HepG2 (cell line): ENCODE data around the gene SLC9B2. TPM values are rescaled to one million over a fixed set of nuclear protein-coding genes. Genes with fewer than 3 reads are reported as not detected.

Source experiments
- ATAC-seq: fragments of 200-7000 bp; cut with Tn5 transposase; 3 replicates; pipeline ENCODE4 v1.9.1; 2020; ENCODE audit warnings: mild to moderate bottlenecking, moderate library complexity
- BruUV-seq: library from RNA; stranded (reverse); fragments of 400-500 nt; replicated peaks from 2 replicates; lab custom pipeline; 2021; lab: Mats Ljungman, UMichigan
- CTCF ChIA-PET: fragments of 300-600 bp; formaldehyde crosslinking; extraction: SDS; loops from one replicate; lab custom pipeline; 2021; ENCODE audit warnings: low total read pairs, inconsistent platforms, low intra/inter-chr PET ratio; lab: Yijun Ruan, JAX
- POLR2A ChIA-PET: fragments of 350-600 bp; sonication (Branson Sonifier 250); formaldehyde crosslinking; loops from one replicate; lab custom pipeline; 2020; ENCODE audit warnings: antibody characterized with exemption, inconsistent platforms; lab: Yijun Ruan, JAX
- DNase-seq: peaks from one replicate; pipeline ENCODE4 v3.0.0-alpha.2; 2015; ENCODE audit warnings: low spot score
- FAIRE-seq: peaks from 3 replicates; lab custom pipeline; 2011; peaks lifted over from hg19 to GRCh38; lab: Jason Lieb, UNC
- H2AFZ ChIP-seq: one replicate; pipeline ENCODE4 v1.6.1; 2011; ENCODE audit warnings: low read length, inconsistent platforms
- H3K27ac ChIP-seq: fragments of 300-600 bp; 3 replicates; pipeline ENCODE4 v1.8.0; 2011; ENCODE audit warnings: mixed run types, mild to moderate bottlenecking, mixed read lengths, low read length, inconsistent platforms; ENCODE audit not compliant: insufficient read depth; ENCODE audit errors: extremely low read length
- H3K27me3 ChIP-seq, 2 experiments: fragments of 200-600 bp in 1 of 2; 2 replicates in 1 of 2; 3 replicates in 1 of 2; pipeline versions ENCODE4 v1.6.0 to v1.8.0; 2011; ENCODE audit warnings: low read length in 2 of 2, mild to moderate bottlenecking in 2 of 2, moderate library complexity in 2 of 2, inconsistent platforms in 1 of 2; ENCODE audit not compliant: insufficient read depth in 2 of 2, control insufficient read depth in 1 of 2
- H3K36me3 ChIP-seq, 2 experiments: fragments of 200-600 bp in 1 of 2; replicated peaks in 1 of 2; 2 replicates in 1 of 2; 3 replicates in 1 of 2; pipeline versions ENCODE4 v1.5.1 to v1.8.0; 2011; ENCODE audit warnings: low read length in 2 of 2, inconsistent platforms in 1 of 2; ENCODE audit not compliant: insufficient read depth in 2 of 2, control insufficient read depth in 1 of 2
- H3K4me1 ChIP-seq: 2 replicates; pipeline ENCODE4 v1.5.1; 2012; ENCODE audit warnings: low read length, inconsistent platforms; ENCODE audit not compliant: insufficient read depth
- H3K4me2 ChIP-seq: 2 replicates; pipeline ENCODE4 v1.6.0; 2011; ENCODE audit warnings: low read depth, low read length, inconsistent platforms
- H3K4me3 ChIP-seq, 3 experiments: fragments of 200-600 bp in 1 of 3; sonication (generic), shearing (Covaris generic) in 1 of 3; replicated peaks in 1 of 3; 2 replicates each; pipeline ENCODE4 v1.5.1; 2011 to 2016; ENCODE audit warnings: low read length in 3 of 3, inconsistent platforms in 2 of 3, low read depth in 2 of 3, mild to moderate bottlenecking in 2 of 3, control low read depth in 1 of 3, mixed read lengths in 1 of 3; ENCODE audit not compliant: insufficient read depth in 1 of 3
- H3K79me2 ChIP-seq: one replicate; pipeline ENCODE4 v1.6.1; 2011; ENCODE audit warnings: low read length, inconsistent platforms; ENCODE audit not compliant: insufficient read depth
- H3K9ac ChIP-seq: 2 replicates; pipeline ENCODE4 v1.6.0; 2011; ENCODE audit warnings: mild to moderate bottlenecking, low read depth, low read length, inconsistent platforms; ENCODE audit not compliant: insufficient read depth
- H3K9me3 ChIP-seq: 2 replicates; pipeline ENCODE4 v1.5.1; 2012; ENCODE audit warnings: mild to moderate bottlenecking, low read length
- H4K20me1 ChIP-seq: 2 replicates; pipeline ENCODE4 v1.6.0; 2011; ENCODE audit warnings: inconsistent platforms, mild to moderate bottlenecking, low read length, moderate library complexity; ENCODE audit not compliant: insufficient read depth
- ATAD3A ChIP-seq: sonication (generic); formaldehyde crosslinking; IDR thresholded peaks from 2 replicates; pipeline ENCODE4 v1.4.0; 2020; ENCODE audit warnings: missing genetic modification reagents
- CAMTA2 ChIP-seq: sonication (generic); formaldehyde crosslinking; IDR thresholded peaks from 2 replicates; pipeline ENCODE4 v1.4.0; 2020; ENCODE audit warnings: mild to moderate bottlenecking, missing genetic modification reagents, borderline replicate concordance
- GATA4 ChIP-seq: sonication (generic); IDR thresholded peaks from 2 replicates; pipeline ENCODE4 v1.6.1; 2016; ENCODE audit warnings: antibody characterized with exemption, low read depth, borderline replicate concordance
- HIVEP1 ChIP-seq: sonication (generic); formaldehyde crosslinking; IDR thresholded peaks from 2 replicates; pipeline ENCODE4 v1.4.0; 2020; ENCODE audit warnings: mild to moderate bottlenecking, missing genetic modification reagents
- HMG20A ChIP-seq: IDR thresholded peaks from 2 replicates; pipeline ENCODE4 v1.6.1; 2016; ENCODE audit warnings: borderline replicate concordance
- ZC3H13 ChIP-seq: sonication (generic); formaldehyde crosslinking; IDR thresholded peaks from 2 replicates; pipeline ENCODE4 v1.8.1; 2023; ENCODE audit warnings: mild to moderate bottlenecking, missing genetic modification reagents, moderate library complexity
- ZKSCAN1 ChIP-seq: fragments of 150-350 bp; IDR thresholded peaks from 2 replicates; pipeline ENCODE4 v1.6.1; 2014; ENCODE audit warnings: low read length
- WGBS: methylation state at CpG from one replicate; pipeline ENCODE4 v1.1.6; 2017; ENCODE audit warnings: low lambda C conversion rate; 5-methylcytosine and 5-hydroxymethylcytosine counted together
- in situ Hi-C: cut with HindIII; loops from 2 replicates; pipeline ENCODE4 v1.10.0; 2017; ENCODE audit warnings: low pct_unique_long_range_greater_than_20kb; ENCODE audit not compliant: extremely low pct_ligation_motif_present
- intact Hi-C: fragments of 100-400 bp; cut with micrococcal nuclease; formaldehyde crosslinking; loops from one replicate; pipeline ENCODE4 v1.10.0; 2022; ENCODE audit not compliant: unreplicated experiment
- polyA plus RNA-seq, 8 experiments: library from polyadenylated mRNA; depleted of rRNA in 3 of 8; stranded (reverse) in 7 of 8; unstranded in 1 of 8; fragments of >200 nt; fragmentation: Illumina TruSeq in 4 of 8; extraction: Trizol in 4 of 8; gene quantifications; 2 replicates each; pipeline versions ENCODE4 v1.2.1 to v1.2.3, GENCODE V29; 2011 to 2016; ENCODE audit warnings: low read depth in 4 of 8, missing spikeins in 1 of 8, mixed read lengths in 1 of 8; ENCODE audit not compliant: insufficient read depth in 1 of 8
- total RNA-seq, 5 experiments: library from RNA; depleted of rRNA; stranded (reverse); fragments of >200 nt; fragmentation: Illumina TruSeq; extraction: Trizol; gene quantifications; 2 replicates each; pipeline ENCODE4 v1.2.3, GENCODE V29; 2016; ENCODE audit warnings: low read depth in 1 of 5
- TF ChIP-seq, protein P1 (sequence below): sonication (generic); formaldehyde crosslinking; IDR thresholded peaks from 2 replicates; pipeline ENCODE4 v1.5.1; 2020; ENCODE audit warnings: mild to moderate bottlenecking, missing genetic modification reagents, borderline replicate concordance
- TF ChIP-seq, protein P2 (sequence below): sonication (generic); formaldehyde crosslinking; IDR thresholded peaks from 2 replicates; pipeline ENCODE4 v1.4.0; 2020; ENCODE audit warnings: missing genetic modification reagents, borderline replicate concordance
- TF ChIP-seq, protein P3 (sequence below): sonication (generic); formaldehyde crosslinking; conservative IDR thresholded peaks from 2 replicates; pipeline ENCODE4 v1.8.0; 2022; ENCODE audit warnings: low read depth, missing genetic modification reagents
- TF ChIP-seq, protein P4 (sequence below): sonication (generic); formaldehyde crosslinking; IDR thresholded peaks from 2 replicates; pipeline ENCODE4 v1.8.0; 2022; ENCODE audit warnings: mild to moderate bottlenecking, missing genetic modification reagents; ENCODE audit not compliant: insufficient replicate concordance

Gene SLC9B2
- total and polyA plus RNA-seq, 2 of the 13 experiments (the other 11 are each of a cell fraction or from before 2014, with no cell fraction given) = 23.5 to 38.5 TPM

DNA sequence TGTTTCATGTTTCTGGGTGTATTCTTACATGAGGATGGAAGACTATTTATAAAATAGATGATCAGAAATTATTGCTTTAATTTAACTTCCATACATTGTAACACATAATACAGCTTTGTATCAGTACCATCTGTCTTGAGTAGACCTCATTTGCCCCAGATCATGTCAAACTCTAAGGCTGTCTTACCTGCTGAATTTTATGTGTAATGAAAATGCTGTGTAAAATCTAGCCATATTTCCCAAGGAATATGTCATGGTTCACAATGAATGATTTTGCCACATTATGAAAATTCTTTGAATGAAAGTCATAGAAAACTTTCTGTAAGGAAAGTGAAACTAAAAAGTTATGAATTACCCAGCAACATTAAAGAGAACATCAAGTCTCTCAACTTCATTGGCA is 15.7 kb upstream of the SLC9B2 start (continued):
- TF ChIP-seq, protein P1, sequence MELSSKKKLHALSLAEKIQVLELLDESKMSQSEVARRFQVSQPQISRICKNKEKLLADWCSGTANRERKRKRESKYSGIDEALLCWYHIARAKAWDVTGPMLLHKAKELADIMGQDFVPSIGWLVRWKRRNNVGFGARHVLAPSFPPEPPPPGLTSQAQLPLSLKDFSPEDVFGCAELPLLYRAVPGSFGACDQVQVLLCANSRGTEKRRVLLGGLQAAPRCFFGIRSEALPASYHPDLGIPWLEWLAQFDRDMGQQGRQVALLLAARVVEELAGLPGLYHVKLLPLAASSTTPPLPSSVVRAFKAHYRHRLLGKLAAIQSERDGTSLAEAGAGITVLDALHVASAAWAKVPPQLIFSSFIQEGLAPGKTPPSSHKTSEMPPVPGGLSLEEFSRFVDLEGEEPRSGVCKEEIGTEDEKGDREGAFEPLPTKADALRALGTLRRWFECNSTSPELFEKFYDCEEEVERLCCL = no peak
- TF ChIP-seq HMG20A (CRISPR knock-in tag) (no peak), GATA4 (no peak), ZKSCAN1 (no peak), ATAD3A (CRISPR knock-in tag) (no peak)

DNA sequence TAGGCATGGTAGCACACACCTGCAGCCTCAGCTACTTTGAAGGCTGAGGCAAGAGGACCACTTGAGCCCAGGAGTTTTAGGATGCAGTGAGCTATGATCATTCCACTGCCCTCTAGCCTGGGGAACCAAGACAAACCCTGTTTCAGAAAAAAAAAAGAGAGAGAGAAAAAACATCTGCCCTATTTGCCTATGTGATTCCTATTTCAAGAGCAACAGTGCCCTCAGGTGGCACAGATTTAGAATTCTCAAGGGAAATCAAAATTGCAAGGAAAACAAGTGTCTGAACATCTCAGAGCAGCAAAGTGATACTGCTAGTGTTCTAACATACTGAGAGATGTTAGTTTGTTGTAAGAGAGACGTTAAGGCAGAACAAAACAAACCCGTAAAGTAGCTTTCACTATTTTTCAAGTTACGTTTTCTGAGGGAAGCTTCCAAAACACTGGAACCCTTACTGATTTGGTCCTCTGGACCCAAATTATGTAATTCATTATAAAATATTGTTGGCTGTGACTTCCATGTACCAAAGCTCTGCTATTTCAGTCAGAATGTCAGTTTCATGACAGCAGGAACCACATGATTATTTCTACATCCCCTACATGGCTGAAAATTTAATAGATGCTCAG is 15.2 kb upstream of the SLC9B2 start:
- FAIRE-seq (peak; percentile 66), DNase-seq (peak; percentile 72), ATAC-seq (peak; percentile 68)
- BruUV-seq = no TSS peak
- peaks cover 3 to 21% of the 10 kb centered on the region in 2 experiments; a peak in 2 of 5 replicates for H3K36me3 ChIP-seq
- no peaks in the 10 kb centered on the region for H3K79me2 ChIP-seq
- no peaks in the 10 kb centered on the region for H4K20me1 ChIP-seq
- 33% methylated on average over 3 of the region's 3 CpGs for WGBS
- no peak overlapping the region for H3K27ac ChIP-seq
- H3K9ac ChIP-seq = no peak overlapping the region
- in situ Hi-C loops = loop anchor here (10.0 kb wide), 1 partner anchor 657 kb away; no protein-coding TSS in a partner anchor
- no peak overlapping the region for H2AFZ ChIP-seq
- no peaks in the 10 kb centered on the region for H3K27me3 ChIP-seq
- POLR2A ChIA-PET = no interaction called here
- intact Hi-C loops = loop anchor here (1.0 kb wide), 2 partner anchors 45 to 471 kb away; no protein-coding TSS in a partner anchor
- H3K4me1 ChIP-seq = peaks cover 15% of the 10 kb centered on the region
- no peak overlapping the region for H3K4me2 ChIP-seq
- H3K4me3 ChIP-seq = no peak overlapping the region
- CTCF ChIA-PET = interaction anchor here (0.8 to 1.5 kb wide), 4 partner anchors 10 to 471 kb away, joined by 3 to 35 read pairs (median 4); no protein-coding TSS in a partner anchor
- H3K9me3 ChIP-seq = no peaks in the 10 kb centered on the region
- TF ChIP-seq, protein P2, sequence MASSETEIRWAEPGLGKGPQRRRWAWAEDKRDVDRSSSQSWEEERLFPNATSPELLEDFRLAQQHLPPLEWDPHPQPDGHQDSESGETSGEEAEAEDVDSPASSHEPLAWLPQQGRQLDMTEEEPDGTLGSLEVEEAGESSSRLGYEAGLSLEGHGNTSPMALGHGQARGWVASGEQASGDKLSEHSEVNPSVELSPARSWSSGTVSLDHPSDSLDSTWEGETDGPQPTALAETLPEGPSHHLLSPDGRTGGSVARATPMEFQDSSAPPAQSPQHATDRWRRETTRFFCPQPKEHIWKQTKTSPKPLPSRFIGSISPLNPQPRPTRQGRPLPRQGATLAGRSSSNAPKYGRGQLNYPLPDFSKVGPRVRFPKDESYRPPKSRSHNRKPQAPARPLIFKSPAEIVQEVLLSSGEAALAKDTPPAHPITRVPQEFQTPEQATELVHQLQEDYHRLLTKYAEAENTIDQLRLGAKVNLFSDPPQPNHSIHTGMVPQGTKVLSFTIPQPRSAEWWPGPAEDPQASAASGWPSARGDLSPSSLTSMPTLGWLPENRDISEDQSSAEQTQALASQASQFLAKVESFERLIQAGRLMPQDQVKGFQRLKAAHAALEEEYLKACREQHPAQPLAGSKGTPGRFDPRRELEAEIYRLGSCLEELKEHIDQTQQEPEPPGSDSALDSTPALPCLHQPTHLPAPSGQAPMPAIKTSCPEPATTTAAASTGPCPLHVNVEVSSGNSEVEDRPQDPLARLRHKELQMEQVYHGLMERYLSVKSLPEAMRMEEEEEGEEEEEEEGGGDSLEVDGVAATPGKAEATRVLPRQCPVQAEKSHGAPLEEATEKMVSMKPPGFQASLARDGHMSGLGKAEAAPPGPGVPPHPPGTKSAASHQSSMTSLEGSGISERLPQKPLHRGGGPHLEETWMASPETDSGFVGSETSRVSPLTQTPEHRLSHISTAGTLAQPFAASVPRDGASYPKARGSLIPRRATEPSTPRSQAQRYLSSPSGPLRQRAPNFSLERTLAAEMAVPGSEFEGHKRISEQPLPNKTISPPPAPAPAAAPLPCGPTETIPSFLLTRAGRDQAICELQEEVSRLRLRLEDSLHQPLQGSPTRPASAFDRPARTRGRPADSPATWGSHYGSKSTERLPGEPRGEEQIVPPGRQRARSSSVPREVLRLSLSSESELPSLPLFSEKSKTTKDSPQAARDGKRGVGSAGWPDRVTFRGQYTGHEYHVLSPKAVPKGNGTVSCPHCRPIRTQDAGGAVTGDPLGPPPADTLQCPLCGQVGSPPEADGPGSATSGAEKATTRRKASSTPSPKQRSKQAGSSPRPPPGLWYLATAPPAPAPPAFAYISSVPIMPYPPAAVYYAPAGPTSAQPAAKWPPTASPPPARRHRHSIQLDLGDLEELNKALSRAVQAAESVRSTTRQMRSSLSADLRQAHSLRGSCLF (CRISPR knock-in tag) = no peak
- TF ChIP-seq, protein P3, sequence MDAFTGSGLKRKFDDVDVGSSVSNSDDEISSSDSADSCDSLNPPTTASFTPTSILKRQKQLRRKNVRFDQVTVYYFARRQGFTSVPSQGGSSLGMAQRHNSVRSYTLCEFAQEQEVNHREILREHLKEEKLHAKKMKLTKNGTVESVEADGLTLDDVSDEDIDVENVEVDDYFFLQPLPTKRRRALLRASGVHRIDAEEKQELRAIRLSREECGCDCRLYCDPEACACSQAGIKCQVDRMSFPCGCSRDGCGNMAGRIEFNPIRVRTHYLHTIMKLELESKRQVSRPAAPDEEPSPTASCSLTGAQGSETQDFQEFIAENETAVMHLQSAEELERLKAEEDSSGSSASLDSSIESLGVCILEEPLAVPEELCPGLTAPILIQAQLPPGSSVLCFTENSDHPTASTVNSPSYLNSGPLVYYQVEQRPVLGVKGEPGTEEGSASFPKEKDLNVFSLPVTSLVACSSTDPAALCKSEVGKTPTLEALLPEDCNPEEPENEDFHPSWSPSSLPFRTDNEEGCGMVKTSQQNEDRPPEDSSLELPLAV = no peak
- TF ChIP-seq, protein P4, sequence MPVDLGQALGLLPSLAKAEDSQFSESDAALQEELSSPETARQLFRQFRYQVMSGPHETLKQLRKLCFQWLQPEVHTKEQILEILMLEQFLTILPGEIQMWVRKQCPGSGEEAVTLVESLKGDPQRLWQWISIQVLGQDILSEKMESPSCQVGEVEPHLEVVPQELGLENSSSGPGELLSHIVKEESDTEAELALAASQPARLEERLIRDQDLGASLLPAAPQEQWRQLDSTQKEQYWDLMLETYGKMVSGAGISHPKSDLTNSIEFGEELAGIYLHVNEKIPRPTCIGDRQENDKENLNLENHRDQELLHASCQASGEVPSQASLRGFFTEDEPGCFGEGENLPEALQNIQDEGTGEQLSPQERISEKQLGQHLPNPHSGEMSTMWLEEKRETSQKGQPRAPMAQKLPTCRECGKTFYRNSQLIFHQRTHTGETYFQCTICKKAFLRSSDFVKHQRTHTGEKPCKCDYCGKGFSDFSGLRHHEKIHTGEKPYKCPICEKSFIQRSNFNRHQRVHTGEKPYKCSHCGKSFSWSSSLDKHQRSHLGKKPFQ (CRISPR knock-in tag) = no peak
- TF ChIP-seq ZC3H13 (CRISPR knock-in tag) = no peak
- no peak for TF ChIP-seq CAMTA2
- TF ChIP-seq HIVEP1 (CRISPR knock-in tag) = no peak
